ENCODE data around the gene TMEM52B. TPM values are rescaled to one million over a fixed set of nuclear protein-coding genes. Genes with fewer than 3 reads are reported as not detected.
"Not testable (repeated sequence)": the region's sequence is repeated elsewhere in the genome, so short reads cannot be mapped to it uniquely, and the experiment has no call there.

Gene TMEM52B
- total RNA-seq, 1 experiment from 2014 or later: not detected

DNA sequence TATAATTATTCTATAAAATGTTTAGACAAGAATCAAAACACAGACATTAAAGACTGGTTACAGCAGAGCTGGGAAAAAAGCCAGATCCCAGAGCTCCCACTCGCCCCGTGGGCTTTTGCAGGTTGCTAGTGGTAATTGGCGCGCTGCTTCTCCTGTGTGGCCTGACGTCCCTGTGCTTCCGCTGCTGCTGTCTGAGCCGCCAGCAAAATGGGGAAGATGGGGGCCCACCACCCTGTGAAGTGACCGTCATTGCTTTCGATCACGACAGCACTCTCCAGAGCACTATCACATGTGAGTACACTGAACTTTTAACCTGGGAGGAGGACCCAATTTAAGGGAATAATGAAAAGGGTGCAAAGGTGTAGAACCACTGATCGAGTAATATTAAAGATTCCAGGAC lies 7.5 kb downstream of the TMEM52B start:
- CTCF ChIA-PET: no interaction called here
- H3K27me3 ChIP-seq (ENCODE audit: control insufficient read depth, insufficient read depth, low read length): no peaks in the 10 kb centered on the region
- TF ChIP-seq SIN3A (IDR thresholded peaks at IDR 0.05; ENCODE audit: borderline replicate concordance, insufficient read depth, low read depth, low read length) (no peak), TCF7L2 (IDR thresholded peaks at IDR 0.05; ENCODE audit: low read depth, low read length) (no peak), POLR2AphosphoS5 (IDR thresholded peaks at IDR 0.05; ENCODE audit: low read depth, low read length) (no peak)
- TF ChIP-seq, protein P1, sequence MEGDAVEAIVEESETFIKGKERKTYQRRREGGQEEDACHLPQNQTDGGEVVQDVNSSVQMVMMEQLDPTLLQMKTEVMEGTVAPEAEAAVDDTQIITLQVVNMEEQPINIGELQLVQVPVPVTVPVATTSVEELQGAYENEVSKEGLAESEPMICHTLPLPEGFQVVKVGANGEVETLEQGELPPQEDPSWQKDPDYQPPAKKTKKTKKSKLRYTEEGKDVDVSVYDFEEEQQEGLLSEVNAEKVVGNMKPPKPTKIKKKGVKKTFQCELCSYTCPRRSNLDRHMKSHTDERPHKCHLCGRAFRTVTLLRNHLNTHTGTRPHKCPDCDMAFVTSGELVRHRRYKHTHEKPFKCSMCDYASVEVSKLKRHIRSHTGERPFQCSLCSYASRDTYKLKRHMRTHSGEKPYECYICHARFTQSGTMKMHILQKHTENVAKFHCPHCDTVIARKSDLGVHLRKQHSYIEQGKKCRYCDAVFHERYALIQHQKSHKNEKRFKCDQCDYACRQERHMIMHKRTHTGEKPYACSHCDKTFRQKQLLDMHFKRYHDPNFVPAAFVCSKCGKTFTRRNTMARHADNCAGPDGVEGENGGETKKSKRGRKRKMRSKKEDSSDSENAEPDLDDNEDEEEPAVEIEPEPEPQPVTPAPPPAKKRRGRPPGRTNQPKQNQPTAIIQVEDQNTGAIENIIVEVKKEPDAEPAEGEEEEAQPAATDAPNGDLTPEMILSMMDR (IDR thresholded peaks at IDR 0.05): no peak
- TF ChIP-seq, protein P2, sequence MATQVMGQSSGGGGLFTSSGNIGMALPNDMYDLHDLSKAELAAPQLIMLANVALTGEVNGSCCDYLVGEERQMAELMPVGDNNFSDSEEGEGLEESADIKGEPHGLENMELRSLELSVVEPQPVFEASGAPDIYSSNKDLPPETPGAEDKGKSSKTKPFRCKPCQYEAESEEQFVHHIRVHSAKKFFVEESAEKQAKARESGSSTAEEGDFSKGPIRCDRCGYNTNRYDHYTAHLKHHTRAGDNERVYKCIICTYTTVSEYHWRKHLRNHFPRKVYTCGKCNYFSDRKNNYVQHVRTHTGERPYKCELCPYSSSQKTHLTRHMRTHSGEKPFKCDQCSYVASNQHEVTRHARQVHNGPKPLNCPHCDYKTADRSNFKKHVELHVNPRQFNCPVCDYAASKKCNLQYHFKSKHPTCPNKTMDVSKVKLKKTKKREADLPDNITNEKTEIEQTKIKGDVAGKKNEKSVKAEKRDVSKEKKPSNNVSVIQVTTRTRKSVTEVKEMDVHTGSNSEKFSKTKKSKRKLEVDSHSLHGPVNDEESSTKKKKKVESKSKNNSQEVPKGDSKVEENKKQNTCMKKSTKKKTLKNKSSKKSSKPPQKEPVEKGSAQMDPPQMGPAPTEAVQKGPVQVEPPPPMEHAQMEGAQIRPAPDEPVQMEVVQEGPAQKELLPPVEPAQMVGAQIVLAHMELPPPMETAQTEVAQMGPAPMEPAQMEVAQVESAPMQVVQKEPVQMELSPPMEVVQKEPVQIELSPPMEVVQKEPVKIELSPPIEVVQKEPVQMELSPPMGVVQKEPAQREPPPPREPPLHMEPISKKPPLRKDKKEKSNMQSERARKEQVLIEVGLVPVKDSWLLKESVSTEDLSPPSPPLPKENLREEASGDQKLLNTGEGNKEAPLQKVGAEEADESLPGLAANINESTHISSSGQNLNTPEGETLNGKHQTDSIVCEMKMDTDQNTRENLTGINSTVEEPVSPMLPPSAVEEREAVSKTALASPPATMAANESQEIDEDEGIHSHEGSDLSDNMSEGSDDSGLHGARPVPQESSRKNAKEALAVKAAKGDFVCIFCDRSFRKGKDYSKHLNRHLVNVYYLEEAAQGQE (IDR thresholded peaks at IDR 0.05; ENCODE audit: insufficient read depth in 1 of 2, low read depth in 2 of 2, low read length in 1 of 2): no peak
- no peaks in the 10 kb centered on the region for H3K36me3 ChIP-seq (ENCODE audit: control insufficient read depth, insufficient read depth, low read length)
- intact Hi-C loops (cut with micrococcal nuclease; ENCODE audit: unreplicated experiment) (no loop called here), in situ Hi-C loops (cut with HindIII; ENCODE audit: low pct_unique_long_range_greater_than_20kb, low sequenced_read_pairs) (no loop called here)
- ATAC-seq (no peak), DNase-seq (ENCODE audit: low read depth, low spot score) (no peak)
- H3K9me3 ChIP-seq (ENCODE audit: control insufficient read depth, insufficient read depth, low read depth, low read length): no peaks in the 10 kb centered on the region
- no peak overlapping the region for H3K27ac ChIP-seq (ENCODE audit: low read length)
- H3K4me1 ChIP-seq (ENCODE audit: control insufficient read depth, insufficient read depth, low read length): peaks cover 6% of the 10 kb centered on the region
- no TSS peak for BruUV-seq (replicated peaks)
- POLR2A ChIA-PET: no interaction called here
- no peak overlapping the region for H3K4me3 ChIP-seq (ENCODE audit: low read depth in 2 of 2, low read length in 2 of 2)

DNA sequence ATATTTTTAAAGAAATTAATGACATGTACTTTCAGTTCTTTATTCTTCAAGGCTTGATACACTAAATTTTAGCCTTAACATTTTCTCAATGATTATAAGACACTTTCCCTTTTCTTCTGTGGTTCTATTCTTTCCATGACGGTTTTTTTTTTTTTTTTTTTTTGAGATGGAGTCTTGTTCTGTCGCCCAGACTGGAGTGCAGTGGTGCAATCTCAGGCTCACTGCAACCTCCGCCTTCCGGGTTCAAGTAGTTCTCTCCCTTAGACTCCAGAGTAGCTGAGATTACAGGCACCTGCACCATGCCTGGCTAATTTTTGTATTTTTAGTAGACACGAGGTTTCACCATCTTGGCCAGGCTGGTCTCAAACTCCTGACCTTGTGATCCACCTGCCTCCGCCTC lies 8.1 kb downstream of the TMEM52B start:
- ATAC-seq; H3K4me3 ChIP-seq (ENCODE audit: low read depth in 2 of 2, low read length in 2 of 2); H3K27me3 ChIP-seq (ENCODE audit: control insufficient read depth, insufficient read depth, low read length); CTCF ChIA-PET; in situ Hi-C loops (cut with HindIII; ENCODE audit: low pct_unique_long_range_greater_than_20kb, low sequenced_read_pairs); H3K27ac ChIP-seq (ENCODE audit: low read length); H3K36me3 ChIP-seq (ENCODE audit: control insufficient read depth, insufficient read depth, low read length); intact Hi-C loops (cut with micrococcal nuclease; ENCODE audit: unreplicated experiment); BruUV-seq (replicated peaks); POLR2A ChIA-PET; DNase-seq (ENCODE audit: low read depth, low spot score); H3K9me3 ChIP-seq (ENCODE audit: control insufficient read depth, insufficient read depth, low read depth, low read length): not testable (repeated sequence)
- H3K4me1 ChIP-seq (ENCODE audit: control insufficient read depth, insufficient read depth, low read length): peaks cover 11% of the 10 kb centered on the region

DNA sequence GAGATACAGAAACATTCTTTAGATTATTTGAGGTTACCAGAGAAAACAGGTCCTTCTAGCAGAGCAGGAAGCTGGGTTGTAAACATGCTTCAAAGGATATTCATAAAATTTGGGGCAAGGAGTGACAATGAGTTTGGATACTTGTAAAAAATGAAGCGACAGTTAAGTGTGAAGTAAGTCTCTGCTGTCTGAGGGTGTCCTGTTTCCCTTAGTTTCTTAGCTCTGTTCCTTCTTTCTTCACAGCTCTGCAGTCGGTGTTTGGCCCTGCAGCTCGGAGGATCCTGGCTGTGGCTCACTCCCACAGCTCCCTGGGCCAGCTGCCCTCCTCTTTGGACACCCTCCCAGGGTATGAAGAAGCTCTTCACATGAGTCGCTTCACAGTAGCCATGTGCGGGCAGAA lies 10.8 kb downstream of the TMEM52B start:
- no peak for ATAC-seq
- H3K4me1 ChIP-seq (ENCODE audit: control insufficient read depth, insufficient read depth, low read length): peaks cover 12% of the 10 kb centered on the region
- ChIA-PET POLR2A (interaction anchor here (0.6 to 0.7 kb wide), 2 partner anchors 87 to 319 kb away, joined by 8 to 11 read pairs; no protein-coding TSS in a partner anchor), CTCF (interaction anchor here (0.7 to 1.1 kb wide), 3 partner anchors 35 to 180 kb away, joined by 3 to 13 read pairs (median 4); no protein-coding TSS in a partner anchor)
- H3K36me3 ChIP-seq (ENCODE audit: control insufficient read depth, insufficient read depth, low read length): no peaks in the 10 kb centered on the region
- H3K27ac ChIP-seq (ENCODE audit: low read length): no peak overlapping the region
- intact Hi-C loops (cut with micrococcal nuclease; ENCODE audit: unreplicated experiment) (loop anchor here (1.0 kb wide), 1 partner anchor 36 kb away; no protein-coding TSS in a partner anchor), in situ Hi-C loops (cut with HindIII; ENCODE audit: low pct_unique_long_range_greater_than_20kb, low sequenced_read_pairs) (no loop called here)
- no peak for DNase-seq (ENCODE audit: low read depth, low spot score)
- H3K9me3 ChIP-seq (ENCODE audit: control insufficient read depth, insufficient read depth, low read depth, low read length): no peaks in the 10 kb centered on the region
- TF ChIP-seq POLR2AphosphoS5 (IDR thresholded peaks at IDR 0.05; ENCODE audit: low read depth, low read length) (no peak), SIN3A (IDR thresholded peaks at IDR 0.05; ENCODE audit: borderline replicate concordance, insufficient read depth, low read depth, low read length) (no peak), TCF7L2 (IDR thresholded peaks at IDR 0.05; ENCODE audit: low read depth, low read length) (no peak)
- TF ChIP-seq, protein P1 (IDR thresholded peaks at IDR 0.05): no peak
- TF ChIP-seq, protein P2 (IDR thresholded peaks at IDR 0.05; ENCODE audit: insufficient read depth in 1 of 2, low read depth in 2 of 2, low read length in 1 of 2): no peak
- no peak overlapping the region for H3K4me3 ChIP-seq (ENCODE audit: low read depth in 2 of 2, low read length in 2 of 2)
- no TSS peak for BruUV-seq (replicated peaks)
- H3K27me3 ChIP-seq (ENCODE audit: control insufficient read depth, insufficient read depth, low read length): no peaks in the 10 kb centered on the region
